Endothelial cell of umbilical vein (primary cell): Measurements from ENCODE around the gene WWC1. TPM values are rescaled to one million over a fixed set of nuclear protein-coding genes. Genes with fewer than 3 reads are reported as not detected.

Experiments
- BruUV-seq: library from RNA; stranded (reverse); fragments of 400-500 nt; replicated peaks from 2 replicates; lab custom pipeline; 2021; lab: Mats Ljungman, UMichigan
- CTCF ChIA-PET: fragments of 300-600, 350-600 bp; sonication (Branson Sonifier 250); formaldehyde crosslinking; loops from one replicate; lab custom pipeline; 2021; ENCODE audit warnings: antibody characterized with exemption, inconsistent platforms; lab: Charles Lee
- POLR2A ChIA-PET: fragments of 300-600, 350-600 bp; sonication (Branson Sonifier 250); formaldehyde crosslinking; loops from one replicate; lab custom pipeline; 2021; ENCODE audit warnings: antibody characterized with exemption, inconsistent platforms; lab: Charles Lee
- DNase-seq: peaks from one replicate; pipeline ENCODE4 v3.0.0-alpha.2; 2011; ENCODE audit warnings: low read depth, low spot score
- FAIRE-seq: peaks from 2 replicates; lab custom pipeline; 2011; peaks lifted over from hg19 to GRCh38; lab: Jason Lieb, UNC
- H2AFZ ChIP-seq: 2 replicates; pipeline ENCODE4 v1.6.0; 2012; ENCODE audit warnings: low read depth, low read length, control low read depth, inconsistent platforms
- H3K27ac ChIP-seq: 2 replicates; pipeline ENCODE4 v1.5.1; 2011; ENCODE audit warnings: low read depth, mild to moderate bottlenecking, control low read depth, low read length, moderate library complexity; ENCODE audit not compliant: insufficient read depth
- H3K27me3 ChIP-seq, 2 experiments: 2 replicates each; pipeline versions ENCODE4 v1.6.0 to v1.6.1; 2011; ENCODE audit warnings: low read length in 2 of 2, mixed read lengths in 1 of 2; ENCODE audit not compliant: control insufficient read depth in 2 of 2, insufficient read depth in 2 of 2
- H3K36me3 ChIP-seq, 2 experiments: 2 replicates in 1 of 2; 3 replicates in 1 of 2; pipeline ENCODE4 v1.5.1; 2011; ENCODE audit warnings: low read length in 2 of 2, mild to moderate bottlenecking in 1 of 2, moderate library complexity in 1 of 2; ENCODE audit not compliant: control insufficient read depth in 2 of 2, insufficient read depth in 2 of 2; ENCODE audit errors: extremely low read depth in 1 of 2
- H3K4me1 ChIP-seq: 3 replicates; pipeline ENCODE4 v1.5.1; 2011; ENCODE audit warnings: mild to moderate bottlenecking, low read length; ENCODE audit not compliant: control insufficient read depth, insufficient read depth; ENCODE audit errors: extremely low read depth
- H3K4me2 ChIP-seq: 2 replicates; pipeline ENCODE4 v1.6.1; 2011; ENCODE audit warnings: low read length, control low read depth, mixed read lengths; ENCODE audit not compliant: insufficient read depth
- H3K4me3 ChIP-seq, 3 experiments: fragments of 200-600 bp in 1 of 3; sonication (generic), shearing (Covaris generic) in 1 of 3; replicated peaks in 1 of 3; 2 replicates each; pipeline ENCODE4 v1.5.1; 2011 to 2016; ENCODE audit warnings: control low read depth in 3 of 3, low read length in 3 of 3, mild to moderate bottlenecking in 2 of 3, inconsistent platforms in 1 of 3, low read depth in 1 of 3, moderate library complexity in 1 of 3; ENCODE audit not compliant: insufficient read depth in 1 of 3
- H3K79me2 ChIP-seq: 2 replicates; pipeline ENCODE4 v1.6.0; 2012; ENCODE audit warnings: low read length, inconsistent platforms; ENCODE audit not compliant: control insufficient read depth, insufficient read depth
- H3K9ac ChIP-seq: replicated peaks from 2 replicates; pipeline ENCODE3; 2011; ENCODE audit warnings: low read length, control low read depth; ENCODE audit not compliant: insufficient read depth; ENCODE audit errors: extremely low read depth
- H3K9me1 ChIP-seq: replicated peaks from 3 replicates; pipeline ENCODE4 v1.6.0; 2011; ENCODE audit warnings: mild to moderate bottlenecking, low read length; ENCODE audit not compliant: control insufficient read depth, insufficient read depth; ENCODE audit errors: extremely low read depth
- H3K9me3 ChIP-seq: replicated peaks from 2 replicates; pipeline ENCODE4 v1.5.1; 2012; ENCODE audit warnings: low read length, inconsistent platforms; ENCODE audit not compliant: control insufficient read depth, insufficient read depth
- H4K20me1 ChIP-seq: replicated peaks from 2 replicates; pipeline ENCODE3; 2011; ENCODE audit warnings: mild to moderate bottlenecking, low read length; ENCODE audit not compliant: control insufficient read depth, insufficient read depth; ENCODE audit errors: extremely low read depth
- EZH2 ChIP-seq: IDR thresholded peaks from 2 replicates; pipeline ENCODE4 v1.6.1; 2012; ENCODE audit warnings: borderline replicate concordance, low read depth, mild to moderate bottlenecking, moderate library complexity, low read length, inconsistent platforms; ENCODE audit not compliant: severe bottlenecking
- FOS ChIP-seq: IDR thresholded peaks from 2 replicates; pipeline ENCODE4 v1.6.1; 2011; ENCODE audit warnings: mild to moderate bottlenecking, low read length, moderate library complexity, borderline replicate concordance; ENCODE audit not compliant: insufficient read depth
- GATA2 ChIP-seq: IDR thresholded peaks from 2 replicates; pipeline ENCODE4 v1.7.0; 2011; ENCODE audit warnings: low read depth, mild to moderate bottlenecking, moderate library complexity, mixed read lengths, low read length; ENCODE audit not compliant: insufficient read length, insufficient read depth
- MYC ChIP-seq: IDR thresholded peaks from one replicate; pipeline ENCODE4 v1.6.1; 2011; ENCODE audit warnings: mild to moderate bottlenecking, low read depth, low read length
- POLR2A ChIP-seq: IDR thresholded peaks from 2 replicates; pipeline ENCODE4 v1.6.1; 2012; ENCODE audit warnings: low read depth, mild to moderate bottlenecking, control low read depth, low read length
- POLR2AphosphoS5 ChIP-seq: IDR thresholded peaks from 2 replicates; pipeline ENCODE4 v1.6.1; 2012; ENCODE audit warnings: low read depth, mild to moderate bottlenecking, control low read depth, low read length, moderate library complexity; ENCODE audit not compliant: insufficient read depth
- dilution Hi-C: fragments of 300-500 bp; cut with MboI; formaldehyde crosslinking; loops from one replicate; pipeline ENCODE4 v1.15.0; 2019; ENCODE audit warnings: low sequenced_read_pairs; ENCODE audit not compliant: extremely low pct_ligation_motif_present
- intact Hi-C: fragments of 100-400 bp; cut with micrococcal nuclease; formaldehyde crosslinking; loops from one replicate; pipeline ENCODE4 v1.10.0; 2022
- polyA plus RNA-seq, 4 experiments: library from polyadenylated mRNA; depleted of rRNA in 3 of 4; stranded (reverse) in 3 of 4; unstranded in 1 of 4; fragments of >200 nt; gene quantifications; 2 replicates each; pipeline versions ENCODE4 v1.2.1 to v1.2.3, GENCODE V29; 2011 to 2012; ENCODE audit warnings: missing spikeins in 1 of 4
- total RNA-seq: library from RNA; stranded (reverse); gene quantifications from 2 replicates; pipeline ENCODE4 v1.2.3, GENCODE V29; 2021
- TF ChIP-seq, protein P1 (sequence below), 2 donors: IDR thresholded peaks; 1 replicate in 1 of 2; 2 replicates in 1 of 2; pipeline ENCODE4 v1.5.1; 2011; ENCODE audit warnings: low read length in 2 of 2, mild to moderate bottlenecking in 2 of 2, moderate library complexity in 2 of 2, control low read depth in 1 of 2, inconsistent platforms in 1 of 2, low read depth in 1 of 2; ENCODE audit not compliant: insufficient read depth in 1 of 2; ENCODE audit errors: extremely low read depth in 1 of 2
- TF ChIP-seq, protein P2 (sequence below): IDR thresholded peaks from 2 replicates; pipeline ENCODE4 v1.6.1; 2011; ENCODE audit not compliant: insufficient read depth, insufficient read length

WWC1 gene
- total and polyA plus RNA-seq, 2 donors (not counting 3 experiments of a cell fraction or from before 2014, with no cell fraction given), result 0.03 to 0.91 TPM

DNA sequence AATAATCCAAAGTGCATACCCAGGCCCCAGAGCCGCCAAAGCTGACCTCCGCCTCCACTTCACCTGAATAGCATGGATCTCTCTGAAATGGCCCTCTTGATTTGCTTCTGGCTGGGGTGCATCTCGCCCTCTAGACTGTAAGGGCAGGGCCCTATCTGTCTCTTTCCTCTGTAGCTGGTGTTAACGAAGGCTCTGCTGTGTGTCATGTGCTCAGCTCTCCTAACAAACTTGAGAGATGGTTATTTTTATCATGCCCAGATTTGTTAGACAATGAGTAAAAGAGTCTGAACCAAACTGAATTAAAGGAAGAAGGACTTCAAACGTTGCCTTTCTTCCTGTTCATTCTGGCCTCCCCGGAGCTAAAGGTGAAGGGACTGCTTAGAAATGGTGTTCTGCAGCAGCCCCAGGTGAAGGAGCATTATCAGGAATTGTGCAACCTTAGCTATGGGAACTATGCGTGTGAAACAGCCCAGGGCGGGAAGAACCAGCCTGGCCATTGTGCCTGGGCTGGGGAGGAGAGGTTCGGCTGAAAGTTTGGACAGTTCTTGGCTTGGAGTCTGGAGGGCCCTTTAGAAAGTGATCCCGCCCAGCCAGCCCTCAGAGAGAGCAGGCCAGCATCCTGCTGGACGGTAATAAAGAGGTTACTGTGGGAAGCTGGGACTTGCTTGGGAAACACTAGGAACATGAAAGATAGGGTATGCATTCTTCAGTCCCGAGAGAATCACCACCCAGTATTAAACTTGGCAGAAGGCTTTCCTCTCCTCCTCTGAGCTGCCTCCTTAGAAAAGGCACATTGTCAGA is 73.5 kb downstream of the WWC1 start:
- no peak overlapping the region for H2AFZ ChIP-seq
- BruUV-seq, result no TSS peak
- ChIA-PET POLR2A (no interaction called here), CTCF (no interaction called here)
- no peak overlapping the region for H3K27ac ChIP-seq
- no peaks in the 10 kb centered on the region for H4K20me1 ChIP-seq
- DNase-seq (no peak), FAIRE-seq (no peak)
- H3K27me3 ChIP-seq, result no peaks in the 10 kb centered on the region
- no peaks in the 10 kb centered on the region for H3K36me3 ChIP-seq
- H3K79me2 ChIP-seq, result no peaks in the 10 kb centered on the region
- H3K4me2 ChIP-seq, result no peak overlapping the region
- H3K9me3 ChIP-seq, result no peaks in the 10 kb centered on the region
- H3K9ac ChIP-seq, result no peak overlapping the region
- no peak for TF ChIP-seq EZH2
- TF ChIP-seq, protein P1, sequence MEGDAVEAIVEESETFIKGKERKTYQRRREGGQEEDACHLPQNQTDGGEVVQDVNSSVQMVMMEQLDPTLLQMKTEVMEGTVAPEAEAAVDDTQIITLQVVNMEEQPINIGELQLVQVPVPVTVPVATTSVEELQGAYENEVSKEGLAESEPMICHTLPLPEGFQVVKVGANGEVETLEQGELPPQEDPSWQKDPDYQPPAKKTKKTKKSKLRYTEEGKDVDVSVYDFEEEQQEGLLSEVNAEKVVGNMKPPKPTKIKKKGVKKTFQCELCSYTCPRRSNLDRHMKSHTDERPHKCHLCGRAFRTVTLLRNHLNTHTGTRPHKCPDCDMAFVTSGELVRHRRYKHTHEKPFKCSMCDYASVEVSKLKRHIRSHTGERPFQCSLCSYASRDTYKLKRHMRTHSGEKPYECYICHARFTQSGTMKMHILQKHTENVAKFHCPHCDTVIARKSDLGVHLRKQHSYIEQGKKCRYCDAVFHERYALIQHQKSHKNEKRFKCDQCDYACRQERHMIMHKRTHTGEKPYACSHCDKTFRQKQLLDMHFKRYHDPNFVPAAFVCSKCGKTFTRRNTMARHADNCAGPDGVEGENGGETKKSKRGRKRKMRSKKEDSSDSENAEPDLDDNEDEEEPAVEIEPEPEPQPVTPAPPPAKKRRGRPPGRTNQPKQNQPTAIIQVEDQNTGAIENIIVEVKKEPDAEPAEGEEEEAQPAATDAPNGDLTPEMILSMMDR (IDR thresholded peaks at IDR 0.05; ENCODE audit: extremely low read depth in 1 of 2, insufficient read depth in 1 of 2, low read depth in 1 of 2, low read length in 2 of 2), result no peak
- TF ChIP-seq, protein P2, sequence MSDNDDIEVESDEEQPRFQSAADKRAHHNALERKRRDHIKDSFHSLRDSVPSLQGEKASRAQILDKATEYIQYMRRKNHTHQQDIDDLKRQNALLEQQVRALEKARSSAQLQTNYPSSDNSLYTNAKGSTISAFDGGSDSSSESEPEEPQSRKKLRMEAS, result no peak
- TF ChIP-seq POLR2AphosphoS5, result no peak
- TF ChIP-seq POLR2A, result no peak
- no peak for TF ChIP-seq GATA2
- TF ChIP-seq MYC, result no peak
- TF ChIP-seq FOS, result no peak
- dilution Hi-C loops, result no loop called here
- no peak overlapping the region for H3K4me3 ChIP-seq
- H3K4me1 ChIP-seq, result peaks cover 3% of the 10 kb centered on the region
- intact Hi-C loops, result no loop called here
- no peaks in the 10 kb centered on the region for H3K9me1 ChIP-seq
